GM12878 (cell line): ENCODE data around the gene SRPK2. TPM values are rescaled to one million over a fixed set of nuclear protein-coding genes. Genes with fewer than 3 reads are reported as not detected.

Experiments
- ATAC-seq: fragments of 200-7000 bp; cut with Tn5 transposase; 3 replicates; pipeline ENCODE4 v1.9.1; 2020; ENCODE audit warnings: mild to moderate bottlenecking, moderate library complexity
- BruUV-seq: library from RNA; stranded (reverse); fragments of 400-500 nt; replicated peaks from 2 replicates; lab custom pipeline; 2021; lab: Mats Ljungman, UMichigan
- CTCF ChIA-PET: fragments of 300-600 bp; sonication (Branson Sonifier 250); formaldehyde crosslinking; extraction: SDS; loops from one replicate; lab custom pipeline; 2021; ENCODE audit warnings: inconsistent platforms; lab: Yijun Ruan, JAX
- POLR2A ChIA-PET: fragments of 350-600 bp; formaldehyde crosslinking; extraction: SDS; loops from one replicate; lab custom pipeline; 2021; ENCODE audit warnings: inconsistent platforms; lab: Charles Lee
- RAD21 ChIA-PET: fragments of 300-600 bp; sonication (Branson Sonifier 250); formaldehyde crosslinking; loops from one replicate; lab custom pipeline; 2023; ENCODE audit warnings: antibody characterized with exemption; ENCODE audit not compliant: unreplicated experiment; lab: Charles Lee
- SMC1A ChIA-PET: fragments of 300-600 bp; sonication (Branson Sonifier 250); formaldehyde crosslinking; loops from one replicate; lab custom pipeline; 2023; ENCODE audit not compliant: unreplicated experiment, uncharacterized antibody; lab: Charles Lee
- DNase-seq: peaks from one replicate; pipeline ENCODE4 v3.0.0-alpha.2; 2011; ENCODE audit warnings: low read depth, low spot score
- FAIRE-seq: peaks from 3 replicates; lab custom pipeline; 2011; peaks lifted over from hg19 to GRCh38; lab: Jason Lieb, UNC
- H2AFZ ChIP-seq: 2 replicates; pipeline ENCODE4 v1.6.0; 2011; ENCODE audit warnings: low read depth, low read length, control low read depth; ENCODE audit not compliant: control insufficient read depth
- H3K27ac ChIP-seq: 2 replicates; pipeline ENCODE4 v1.5.1; 2011; ENCODE audit warnings: control low read depth; ENCODE audit not compliant: control insufficient read depth, insufficient read depth
- H3K27me3 ChIP-seq, 2 experiments: replicated peaks in 1 of 2; 2 replicates each; pipeline versions ENCODE4 v1.6.0 to v1.6.1; 2011; ENCODE audit warnings: low read length in 1 of 2; ENCODE audit not compliant: control insufficient read depth in 2 of 2, insufficient read depth in 2 of 2
- H3K36me3 ChIP-seq, 2 experiments: 2 replicates each; pipeline ENCODE4 v1.5.1; 2011; ENCODE audit warnings: low read length in 1 of 2; ENCODE audit not compliant: control insufficient read depth in 2 of 2, insufficient read depth in 2 of 2
- H3K4me1 ChIP-seq: 2 replicates; pipeline ENCODE4 v1.6.1; 2011; ENCODE audit warnings: mild to moderate bottlenecking, low read length, moderate library complexity, mixed read lengths; ENCODE audit not compliant: control insufficient read depth, insufficient read depth
- H3K4me2 ChIP-seq: 2 replicates; pipeline ENCODE4 v1.6.0; 2011; ENCODE audit warnings: control low read depth; ENCODE audit not compliant: control insufficient read depth, insufficient read depth
- H3K4me3 ChIP-seq: fragments of 200-600 bp; sonication (generic); 2 replicates; pipeline ENCODE4 v1.5.1; 2016
- H3K79me2 ChIP-seq: 2 replicates; pipeline ENCODE4 v1.6.0; 2011; ENCODE audit warnings: low read length; ENCODE audit not compliant: control insufficient read depth, insufficient read depth
- H3K9ac ChIP-seq: 2 replicates; pipeline ENCODE4 v1.8.0; 2011; ENCODE audit warnings: low read length, control low read depth, mixed read lengths; ENCODE audit not compliant: control insufficient read depth, insufficient read depth
- H3K9me3 ChIP-seq: replicated peaks from 3 replicates; pipeline ENCODE4 v1.5.1; 2011; ENCODE audit warnings: mild to moderate bottlenecking, low read length; ENCODE audit not compliant: control insufficient read depth, insufficient read depth
- H4K20me1 ChIP-seq: 2 replicates; pipeline ENCODE4 v1.6.0; 2011; ENCODE audit not compliant: control insufficient read depth, insufficient read depth
- ASH2L ChIP-seq: fragments of 300-600, 200-600 bp; sonication (generic); IDR thresholded peaks from 2 replicates; pipeline ENCODE4 v1.6.1; 2017; ENCODE audit warnings: low read depth, mild to moderate bottlenecking, borderline replicate concordance
- E2F8 ChIP-seq: fragments of 450-650 bp; IDR thresholded peaks from 2 replicates; pipeline ENCODE4 v1.6.1; 2018; ENCODE audit warnings: mild to moderate bottlenecking, low read depth, moderate library complexity; ENCODE audit not compliant: partially characterized antibody
- IRF4 ChIP-seq: IDR thresholded peaks from 2 replicates; pipeline ENCODE4 v1.6.1; 2011; ENCODE audit warnings: low read depth, low read length
- NBN ChIP-seq: fragments of 450-650 bp; IDR thresholded peaks from 2 replicates; pipeline ENCODE4 v1.6.1; 2016
- POLR2AphosphoS5 ChIP-seq: IDR thresholded peaks from 2 replicates; pipeline ENCODE4 v1.6.1; 2011; ENCODE audit warnings: mild to moderate bottlenecking, low read length, inconsistent platforms
- SREBF2 ChIP-seq: IDR thresholded peaks from 2 replicates; pipeline ENCODE4 v1.6.1; 2012; ENCODE audit warnings: mild to moderate bottlenecking, low read length
- ZNF622 ChIP-seq: fragments of 450-650 bp; IDR thresholded peaks from 2 replicates; pipeline ENCODE4 v1.6.1; 2017; ENCODE audit warnings: mild to moderate bottlenecking, inconsistent platforms
- ZSCAN29 ChIP-seq: fragments of 450-650 bp; IDR thresholded peaks from 2 replicates; pipeline ENCODE4 v1.6.1; 2017; ENCODE audit warnings: mild to moderate bottlenecking, moderate library complexity
- WGBS: methylation state at CpG from one replicate; pipeline ENCODE4 v1.1.6; 2016; ENCODE audit warnings: low lambda C conversion rate; ENCODE audit not compliant: insufficient replicate concordance, insufficient coverage; ENCODE audit errors: missing lambda C conversion rate; 5-methylcytosine and 5-hydroxymethylcytosine counted together
- in situ Hi-C: fragments of 300-500 bp; cut with MboI; formaldehyde crosslinking; loops from 9 replicates; pipeline ENCODE4 v1.14.3; 2018; ENCODE audit warnings: mixed read lengths
- intact Hi-C: fragments of 100-400 bp; cut with micrococcal nuclease; formaldehyde crosslinking; loops from one replicate; pipeline ENCODE4 v1.14.2; 2022; ENCODE audit not compliant: unreplicated experiment
- polyA plus RNA-seq, 11 experiments: library from polyadenylated mRNA; depleted of rRNA in 4 of 11; unstranded in 6 of 11; stranded (reverse) in 5 of 11; fragments of >200 nt; fragmentation: Nextera tagmentation in 4 of 11; fragmentation: Illumina TruSeq in 1 of 11; extraction: Ambion mirVana in 4 of 11; extraction: Trizol in 1 of 11; gene quantifications; 1 replicate in 1 of 11; 2 replicates in 10 of 11; pipeline versions ENCODE4 v1.2.1 to v1.2.3, GENCODE V29; 2011 to 2016; ENCODE audit warnings: inconsistent platforms in 2 of 11, missing spikeins in 2 of 11, low read depth in 1 of 11
- total RNA-seq, 4 experiments: library from RNA; depleted of rRNA in 3 of 4; stranded (reverse); fragments of >200 nt in 3 of 4; fragmentation: Illumina TruSeq in 1 of 4; extraction: Trizol in 1 of 4; gene quantifications; 2 replicates each; pipeline versions ENCODE4 v1.2.1 to v1.2.3, GENCODE V29; 2013 to 2021
- TF ChIP-seq, protein P1 (sequence below): fragments of 450-650 bp; IDR thresholded peaks from 2 replicates; pipeline ENCODE4 v1.6.1; 2017; ENCODE audit warnings: mild to moderate bottlenecking, moderate library complexity

Gene SRPK2
- total and polyA plus RNA-seq, 10 of the 15 experiments (the other 5 are each of a cell fraction or from before 2014, with no cell fraction given) = 13.2 to 32.8 (median 24.5) TPM

DNA sequence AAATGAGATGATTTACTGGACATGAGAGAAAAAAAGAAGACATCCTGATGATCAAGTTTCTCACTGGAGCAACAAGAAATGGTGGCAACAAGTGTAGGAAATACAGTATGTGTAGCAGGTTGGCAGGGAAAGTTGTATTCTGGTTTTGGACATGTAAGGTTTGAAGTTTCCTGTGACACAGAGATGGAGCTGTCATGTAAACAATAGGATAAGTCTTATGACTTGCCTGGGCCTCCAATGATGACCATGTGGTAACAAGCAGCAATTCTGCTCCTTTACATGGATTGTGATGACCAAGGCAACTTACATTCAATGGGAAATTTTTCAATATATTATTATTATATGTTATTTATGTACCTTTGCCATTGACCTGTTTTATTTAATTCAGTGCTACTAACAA is 249.3 kb downstream of the SRPK2 start:
- no peak overlapping the region for H3K27ac ChIP-seq
- no TSS peak for BruUV-seq
- TF ChIP-seq NBN (no peak), E2F8 (no peak), ZNF622 (no peak), IRF4 (no peak)
- H3K4me3 ChIP-seq = no peak overlapping the region
- H3K9me3 ChIP-seq = no peaks in the 10 kb centered on the region
- ChIA-PET RAD21 (interaction anchor here (1.5 kb wide), 1 partner anchor 22 kb away, joined by 3 read pairs; no protein-coding TSS in a partner anchor), POLR2A (interaction anchor here (0.6 kb wide), 1 partner anchor 53 kb away, joined by 3 read pairs; no protein-coding TSS in a partner anchor), SMC1A (interaction anchor here (0.9 to 1.4 kb wide), 4 partner anchors 47 to 450 kb away, joined by 3 read pairs; no protein-coding TSS in a partner anchor), CTCF (interaction anchor here (0.6 to 2.8 kb wide), 5 partner anchors 158 to 419 kb away, joined by 3 to 14 read pairs (median 3); no protein-coding TSS in a partner anchor)
- H3K4me1 ChIP-seq = no peaks in the 10 kb centered on the region
- H3K79me2 ChIP-seq = no peaks in the 10 kb centered on the region
- intact Hi-C loops = no loop called here
- H4K20me1 ChIP-seq = no peaks in the 10 kb centered on the region
- in situ Hi-C loops = no loop called here
- no peak overlapping the region for H3K4me2 ChIP-seq
- FAIRE-seq (no peak), ATAC-seq (no peak), DNase-seq (no peak)
- no peak overlapping the region for H2AFZ ChIP-seq
- peaks cover 5 to 7% of the 10 kb centered on the region in 2 experiments; a peak in 3 of 4 replicates for H3K36me3 ChIP-seq
- H3K27me3 ChIP-seq = no peaks in the 10 kb centered on the region
- no peak overlapping the region for H3K9ac ChIP-seq

DNA sequence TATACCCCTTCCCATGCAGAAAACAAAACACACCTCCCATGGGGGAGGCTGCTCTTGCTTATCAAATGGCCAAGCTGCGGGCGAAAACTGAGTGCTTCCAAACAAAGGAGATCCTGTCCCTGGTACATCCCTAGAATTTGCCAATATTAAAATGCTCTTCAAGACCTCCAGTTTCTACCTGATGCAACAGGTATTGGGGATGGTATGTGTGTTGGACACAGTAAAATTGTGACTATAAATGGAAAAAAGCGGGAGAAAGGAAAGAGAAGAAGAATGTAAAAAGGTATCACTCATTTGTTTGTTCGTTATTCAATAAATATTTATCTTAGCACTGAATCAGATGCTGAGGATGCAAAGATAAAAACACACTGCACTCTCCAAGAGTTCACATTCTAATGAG is 250.8 kb downstream of the SRPK2 start:
- no TSS peak for BruUV-seq
- no peaks in the 10 kb centered on the region for H4K20me1 ChIP-seq
- ATAC-seq (no peak), FAIRE-seq (no peak), DNase-seq (no peak)
- no peak overlapping the region for H3K4me2 ChIP-seq
- no peak overlapping the region for H3K27ac ChIP-seq
- H3K4me1 ChIP-seq = no peaks in the 10 kb centered on the region
- WGBS = 96% methylated on average over 4 of the region's 4 CpGs
- in situ Hi-C loops = no loop called here
- no peak overlapping the region for H3K4me3 ChIP-seq
- intact Hi-C loops = no loop called here
- peaks cover 5 to 11% of the 10 kb centered on the region in 2 experiments for H3K36me3 ChIP-seq
- ChIA-PET CTCF (no interaction called here), SMC1A (interaction anchor here (0.7 to 1.5 kb wide), 2 partner anchors 8 to 334 kb away, joined by 3 to 6 read pairs; no protein-coding TSS in a partner anchor), RAD21 (no interaction called here), POLR2A (no interaction called here)
- no peaks in the 10 kb centered on the region for H3K79me2 ChIP-seq
- H2AFZ ChIP-seq = no peak overlapping the region
- H3K9me3 ChIP-seq = no peaks in the 10 kb centered on the region
- H3K27me3 ChIP-seq = no peaks in the 10 kb centered on the region
- no peak overlapping the region for H3K9ac ChIP-seq
- TF ChIP-seq ZSCAN29 (no peak), ASH2L (no peak), SREBF2 (no peak), POLR2AphosphoS5 (no peak)
- TF ChIP-seq, protein P1, sequence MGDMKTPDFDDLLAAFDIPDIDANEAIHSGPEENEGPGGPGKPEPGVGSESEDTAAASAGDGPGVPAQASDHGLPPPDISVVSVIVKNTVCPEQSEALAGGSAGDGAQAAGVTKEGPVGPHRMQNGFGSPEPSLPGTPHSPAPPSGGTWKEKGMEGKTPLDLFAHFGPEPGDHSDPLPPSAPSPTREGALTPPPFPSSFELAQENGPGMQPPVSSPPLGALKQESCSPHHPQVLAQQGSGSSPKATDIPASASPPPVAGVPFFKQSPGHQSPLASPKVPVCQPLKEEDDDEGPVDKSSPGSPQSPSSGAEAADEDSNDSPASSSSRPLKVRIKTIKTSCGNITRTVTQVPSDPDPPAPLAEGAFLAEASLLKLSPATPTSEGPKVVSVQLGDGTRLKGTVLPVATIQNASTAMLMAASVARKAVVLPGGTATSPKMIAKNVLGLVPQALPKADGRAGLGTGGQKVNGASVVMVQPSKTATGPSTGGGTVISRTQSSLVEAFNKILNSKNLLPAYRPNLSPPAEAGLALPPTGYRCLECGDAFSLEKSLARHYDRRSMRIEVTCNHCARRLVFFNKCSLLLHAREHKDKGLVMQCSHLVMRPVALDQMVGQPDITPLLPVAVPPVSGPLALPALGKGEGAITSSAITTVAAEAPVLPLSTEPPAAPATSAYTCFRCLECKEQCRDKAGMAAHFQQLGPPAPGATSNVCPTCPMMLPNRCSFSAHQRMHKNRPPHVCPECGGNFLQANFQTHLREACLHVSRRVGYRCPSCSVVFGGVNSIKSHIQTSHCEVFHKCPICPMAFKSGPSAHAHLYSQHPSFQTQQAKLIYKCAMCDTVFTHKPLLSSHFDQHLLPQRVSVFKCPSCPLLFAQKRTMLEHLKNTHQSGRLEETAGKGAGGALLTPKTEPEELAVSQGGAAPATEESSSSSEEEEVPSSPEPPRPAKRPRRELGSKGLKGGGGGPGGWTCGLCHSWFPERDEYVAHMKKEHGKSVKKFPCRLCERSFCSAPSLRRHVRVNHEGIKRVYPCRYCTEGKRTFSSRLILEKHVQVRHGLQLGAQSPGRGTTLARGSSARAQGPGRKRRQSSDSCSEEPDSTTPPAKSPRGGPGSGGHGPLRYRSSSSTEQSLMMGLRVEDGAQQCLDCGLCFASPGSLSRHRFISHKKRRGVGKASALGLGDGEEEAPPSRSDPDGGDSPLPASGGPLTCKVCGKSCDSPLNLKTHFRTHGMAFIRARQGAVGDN = no peak
